ENCODE measurements around the gene CACNA2D1. TPM values are rescaled to one million over a fixed set of nuclear protein-coding genes. Genes with fewer than 3 reads are reported as not detected.

The CACNA2D1 gene
- total RNA-seq, 2 experiments from 2014 or later, result not detected

GRCh38 chr7:82183634-82184033 is 259.9 kb downstream of the CACNA2D1 start:
- no peak for TF ChIP-seq CTCF (IDR thresholded peaks at IDR 0.05)
- ATAC-seq (no peak), DNase-seq (no peak)
- Mint-ChIP-seq H3K9me3 (no peaks in the 10 kb centered on the region), H3K36me3 (ENCODE audit: low read depth) (no peaks in the 10 kb centered on the region), H3K27ac (no peak overlapping the region), H3K4me1 (ENCODE audit: low read depth) (no peaks in the 10 kb centered on the region), H3K4me3 (no peak overlapping the region), H3K27me3 (no peaks in the 10 kb centered on the region)
- intact Hi-C loops (cut with micrococcal nuclease), result no loop called here
- ChIA-PET CTCF (no interaction called here), POLR2A (no interaction called here)

GRCh38 chr7:82179311-82179710 is 264.3 kb downstream of the CACNA2D1 start:
- Mint-ChIP-seq H3K27ac (no peak overlapping the region), H3K4me3 (no peak overlapping the region), H3K4me1 (ENCODE audit: low read depth) (no peaks in the 10 kb centered on the region), H3K36me3 (ENCODE audit: low read depth) (no peaks in the 10 kb centered on the region), H3K9me3 (no peaks in the 10 kb centered on the region), H3K27me3 (no peaks in the 10 kb centered on the region)
- TF ChIP-seq CTCF (IDR thresholded peaks at IDR 0.05), result no peak
- ATAC-seq (no peak), DNase-seq (no peak)
- CTCF ChIA-PET, result no interaction called here
- POLR2A ChIA-PET, result no interaction called here
- intact Hi-C loops (cut with micrococcal nuclease), result no loop called here

- Mint-ChIP-seq H3K27ac (no peak overlapping the region), H3K4me3 (no peak overlapping the region), H3K9me3 (no peaks in the 10 kb centered on the region), H3K27me3 (no peaks in the 10 kb centered on the region), H3K4me1 (ENCODE audit: low read depth) (no peaks in the 10 kb centered on the region), H3K36me3 (ENCODE audit: low read depth) (no peaks in the 10 kb centered on the region)
- CTCF ChIA-PET, result no interaction called here
- TF ChIP-seq CTCF (IDR thresholded peaks at IDR 0.05), result no peak
- no peak for DNase-seq
- POLR2A ChIA-PET, result no interaction called here
- ATAC-seq, result no peak
- intact Hi-C loops (cut with micrococcal nuclease), result no loop called here
Observed at GRCh38 chr7:82175319-82175718, 268.3 kb downstream of the CACNA2D1 start.

GRCh38 chr7:82173400-82174021 is 270.1 kb downstream of the CACNA2D1 start:
- ChIA-PET CTCF (no interaction called here), POLR2A (no interaction called here)
- Mint-ChIP-seq H3K4me1 (ENCODE audit: low read depth) (no peaks in the 10 kb centered on the region), H3K36me3 (ENCODE audit: low read depth) (no peaks in the 10 kb centered on the region), H3K4me3 (no peak overlapping the region), H3K9me3 (no peaks in the 10 kb centered on the region), H3K27ac (no peak overlapping the region), H3K27me3 (no peaks in the 10 kb centered on the region)
- DNase-seq (no peak), ATAC-seq (no peak)
- TF ChIP-seq CTCF (IDR thresholded peaks at IDR 0.05), result no peak
- intact Hi-C loops (cut with micrococcal nuclease), result no loop called here

- ChIA-PET CTCF (no interaction called here), POLR2A (no interaction called here)
- DNase-seq (no peak), ATAC-seq (no peak)
- no peak overlapping the region for H3K27ac Mint-ChIP-seq
- no peaks in the 10 kb centered on the region for H3K27me3 Mint-ChIP-seq
- no peak for TF ChIP-seq CTCF (IDR thresholded peaks at IDR 0.05)
- H3K4me3 Mint-ChIP-seq, result no peak overlapping the region
- H3K4me1 Mint-ChIP-seq (ENCODE audit: low read depth), result no peaks in the 10 kb centered on the region
- intact Hi-C loops (cut with micrococcal nuclease), result no loop called here
- H3K36me3 Mint-ChIP-seq (ENCODE audit: low read depth), result no peaks in the 10 kb centered on the region
- H3K9me3 Mint-ChIP-seq, result no peaks in the 10 kb centered on the region
Observed at GRCh38 chr7:82172881-82173280, 270.7 kb downstream of the CACNA2D1 start.
